Endothelial cell of umbilical vein (primary cell): ENCODE data around the gene NFATC1. TPM values are rescaled to one million over a fixed set of nuclear protein-coding genes. Genes with fewer than 3 reads are reported as not detected.
A peak's percentile ranks its signal among the peaks of the same experiment; 100 is the strongest.

Source experiments
- BruUV-seq: library from RNA; stranded (reverse); fragments of 400-500 nt; replicated peaks from 2 replicates; lab custom pipeline; 2021; lab: Mats Ljungman, UMichigan
- CTCF ChIA-PET: fragments of 300-600, 350-600 bp; sonication (Branson Sonifier 250); formaldehyde crosslinking; loops from one replicate; lab custom pipeline; 2021; ENCODE audit warnings: antibody characterized with exemption, inconsistent platforms; lab: Charles Lee
- POLR2A ChIA-PET: fragments of 300-600, 350-600 bp; sonication (Branson Sonifier 250); formaldehyde crosslinking; loops from one replicate; lab custom pipeline; 2021; ENCODE audit warnings: antibody characterized with exemption, inconsistent platforms; lab: Charles Lee
- DNase-seq: peaks from one replicate; pipeline ENCODE4 v3.0.0-alpha.2; 2011; ENCODE audit warnings: low read depth, low spot score
- FAIRE-seq: peaks from 2 replicates; lab custom pipeline; 2011; peaks lifted over from hg19 to GRCh38; lab: Jason Lieb, UNC
- H2AFZ ChIP-seq: 2 replicates; pipeline ENCODE4 v1.6.0; 2012; ENCODE audit warnings: low read depth, low read length, control low read depth, inconsistent platforms
- H3K27ac ChIP-seq: 2 replicates; pipeline ENCODE4 v1.5.1; 2011; ENCODE audit warnings: low read depth, mild to moderate bottlenecking, control low read depth, low read length, moderate library complexity; ENCODE audit not compliant: insufficient read depth
- H3K27me3 ChIP-seq, 2 experiments: 2 replicates each; pipeline versions ENCODE4 v1.6.0 to v1.6.1; 2011; ENCODE audit warnings: low read length in 2 of 2, mixed read lengths in 1 of 2; ENCODE audit not compliant: control insufficient read depth in 2 of 2, insufficient read depth in 2 of 2
- H3K36me3 ChIP-seq, 2 experiments: 2 replicates in 1 of 2; 3 replicates in 1 of 2; pipeline ENCODE4 v1.5.1; 2011; ENCODE audit warnings: low read length in 2 of 2, mild to moderate bottlenecking in 1 of 2, moderate library complexity in 1 of 2; ENCODE audit not compliant: control insufficient read depth in 2 of 2, insufficient read depth in 2 of 2; ENCODE audit errors: extremely low read depth in 1 of 2
- H3K4me1 ChIP-seq: 3 replicates; pipeline ENCODE4 v1.5.1; 2011; ENCODE audit warnings: mild to moderate bottlenecking, low read length; ENCODE audit not compliant: control insufficient read depth, insufficient read depth; ENCODE audit errors: extremely low read depth
- H3K4me2 ChIP-seq: 2 replicates; pipeline ENCODE4 v1.6.1; 2011; ENCODE audit warnings: low read length, control low read depth, mixed read lengths; ENCODE audit not compliant: insufficient read depth
- H3K4me3 ChIP-seq, 3 experiments: fragments of 200-600 bp in 1 of 3; sonication (generic), shearing (Covaris generic) in 1 of 3; replicated peaks in 1 of 3; 2 replicates each; pipeline ENCODE4 v1.5.1; 2011 to 2016; ENCODE audit warnings: control low read depth in 3 of 3, low read length in 3 of 3, mild to moderate bottlenecking in 2 of 3, inconsistent platforms in 1 of 3, low read depth in 1 of 3, moderate library complexity in 1 of 3; ENCODE audit not compliant: insufficient read depth in 1 of 3
- H3K79me2 ChIP-seq: 2 replicates; pipeline ENCODE4 v1.6.0; 2012; ENCODE audit warnings: low read length, inconsistent platforms; ENCODE audit not compliant: control insufficient read depth, insufficient read depth
- H3K9ac ChIP-seq: replicated peaks from 2 replicates; pipeline ENCODE3; 2011; ENCODE audit warnings: low read length, control low read depth; ENCODE audit not compliant: insufficient read depth; ENCODE audit errors: extremely low read depth
- H3K9me1 ChIP-seq: replicated peaks from 3 replicates; pipeline ENCODE4 v1.6.0; 2011; ENCODE audit warnings: mild to moderate bottlenecking, low read length; ENCODE audit not compliant: control insufficient read depth, insufficient read depth; ENCODE audit errors: extremely low read depth
- H3K9me3 ChIP-seq: replicated peaks from 2 replicates; pipeline ENCODE4 v1.5.1; 2012; ENCODE audit warnings: low read length, inconsistent platforms; ENCODE audit not compliant: control insufficient read depth, insufficient read depth
- H4K20me1 ChIP-seq: replicated peaks from 2 replicates; pipeline ENCODE3; 2011; ENCODE audit warnings: mild to moderate bottlenecking, low read length; ENCODE audit not compliant: control insufficient read depth, insufficient read depth; ENCODE audit errors: extremely low read depth
- EZH2 ChIP-seq: IDR thresholded peaks from 2 replicates; pipeline ENCODE4 v1.6.1; 2012; ENCODE audit warnings: borderline replicate concordance, low read depth, mild to moderate bottlenecking, moderate library complexity, low read length, inconsistent platforms; ENCODE audit not compliant: severe bottlenecking
- FOS ChIP-seq: IDR thresholded peaks from 2 replicates; pipeline ENCODE4 v1.6.1; 2011; ENCODE audit warnings: mild to moderate bottlenecking, low read length, moderate library complexity, borderline replicate concordance; ENCODE audit not compliant: insufficient read depth
- GATA2 ChIP-seq: IDR thresholded peaks from 2 replicates; pipeline ENCODE4 v1.7.0; 2011; ENCODE audit warnings: low read depth, mild to moderate bottlenecking, moderate library complexity, mixed read lengths, low read length; ENCODE audit not compliant: insufficient read length, insufficient read depth
- JUN ChIP-seq: IDR thresholded peaks from 2 replicates; pipeline ENCODE4 v1.6.1; 2011; ENCODE audit warnings: borderline replicate concordance, low read depth; ENCODE audit not compliant: insufficient read length, insufficient read depth
- MYC ChIP-seq: IDR thresholded peaks from one replicate; pipeline ENCODE4 v1.6.1; 2011; ENCODE audit warnings: mild to moderate bottlenecking, low read depth, low read length
- POLR2A ChIP-seq: IDR thresholded peaks from 2 replicates; pipeline ENCODE4 v1.6.1; 2012; ENCODE audit warnings: low read depth, mild to moderate bottlenecking, control low read depth, low read length
- POLR2AphosphoS5 ChIP-seq: IDR thresholded peaks from 2 replicates; pipeline ENCODE4 v1.6.1; 2012; ENCODE audit warnings: low read depth, mild to moderate bottlenecking, control low read depth, low read length, moderate library complexity; ENCODE audit not compliant: insufficient read depth
- dilution Hi-C: fragments of 300-500 bp; cut with MboI; formaldehyde crosslinking; loops from one replicate; pipeline ENCODE4 v1.15.0; 2019; ENCODE audit warnings: low sequenced_read_pairs; ENCODE audit not compliant: extremely low pct_ligation_motif_present
- intact Hi-C: fragments of 100-400 bp; cut with micrococcal nuclease; formaldehyde crosslinking; loops from one replicate; pipeline ENCODE4 v1.10.0; 2022
- polyA plus RNA-seq, 4 experiments: library from polyadenylated mRNA; depleted of rRNA in 3 of 4; stranded (reverse) in 3 of 4; unstranded in 1 of 4; fragments of >200 nt; gene quantifications; 2 replicates each; pipeline versions ENCODE4 v1.2.1 to v1.2.3, GENCODE V29; 2011 to 2012; ENCODE audit warnings: missing spikeins in 1 of 4
- total RNA-seq: library from RNA; stranded (reverse); gene quantifications from 2 replicates; pipeline ENCODE4 v1.2.3, GENCODE V29; 2021
- TF ChIP-seq, protein P1 (sequence below): IDR thresholded peaks from 2 replicates; pipeline ENCODE4 v1.6.1; 2011; ENCODE audit not compliant: insufficient read depth, insufficient read length
- TF ChIP-seq, protein P2 (sequence below), 2 donors: IDR thresholded peaks; 1 replicate in 1 of 2; 2 replicates in 1 of 2; pipeline ENCODE4 v1.5.1; 2011; ENCODE audit warnings: low read length in 2 of 2, mild to moderate bottlenecking in 2 of 2, moderate library complexity in 2 of 2, control low read depth in 1 of 2, inconsistent platforms in 1 of 2, low read depth in 1 of 2; ENCODE audit not compliant: insufficient read depth in 1 of 2; ENCODE audit errors: extremely low read depth in 1 of 2

Gene NFATC1
- total and polyA plus RNA-seq, 2 donors (not counting 3 experiments of a cell fraction or from before 2014, with no cell fraction given) = 11.1 to 30.0 TPM

DNA sequence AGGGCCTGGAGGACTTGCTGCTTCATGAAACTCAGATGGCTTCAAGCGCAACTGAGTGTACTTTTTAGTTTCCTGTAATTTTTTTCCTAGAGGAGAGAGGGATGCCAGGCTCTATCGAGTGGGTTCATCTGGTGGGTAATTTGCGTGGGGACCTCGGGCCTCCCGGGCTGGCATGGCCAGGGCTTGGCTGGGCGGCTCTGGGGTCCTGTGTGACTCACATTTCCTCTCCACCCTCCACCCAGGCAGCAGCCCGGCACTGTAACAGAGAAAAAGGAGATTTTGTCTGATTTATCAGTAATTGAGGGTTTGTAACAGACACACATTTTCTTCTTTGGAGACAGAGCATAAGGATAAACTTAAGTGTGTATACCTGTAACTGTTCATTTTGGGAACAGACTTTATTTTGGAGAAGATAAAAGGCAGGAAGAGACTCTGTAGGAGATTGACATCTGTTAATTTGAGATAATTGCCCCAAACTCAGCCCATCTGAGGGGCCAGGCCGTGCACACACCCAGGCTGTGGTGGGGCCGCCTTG lies 64.3 kb downstream of the NFATC1 start:
- TF ChIP-seq JUN = peak; percentile 45
- TF ChIP-seq, protein P1, sequence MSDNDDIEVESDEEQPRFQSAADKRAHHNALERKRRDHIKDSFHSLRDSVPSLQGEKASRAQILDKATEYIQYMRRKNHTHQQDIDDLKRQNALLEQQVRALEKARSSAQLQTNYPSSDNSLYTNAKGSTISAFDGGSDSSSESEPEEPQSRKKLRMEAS = no peak
- TF ChIP-seq FOS = peak; percentile 73
- no peak for TF ChIP-seq POLR2A
- CTCF ChIA-PET = interaction anchor here (1.0 kb wide), 1 partner anchor 25 kb away, joined by 3 read pairs; no protein-coding TSS in a partner anchor
- Histone ChIP-seq H3K27me3 (no peaks in the 10 kb centered on the region), H3K27ac (peak overlapping the region; percentile 98), H4K20me1 (no peaks in the 10 kb centered on the region), H3K4me1 (peaks cover 30% of the 10 kb centered on the region), H2AFZ (no peak overlapping the region), H3K4me2 (peak overlapping the region; percentile 36), H3K9ac (peak overlapping the region; percentile 86), H3K4me3 (no peak overlapping the region), H3K79me2 (no peaks in the 10 kb centered on the region), H3K36me3 (peaks cover 0 to 23% of the 10 kb centered on the region in 2 experiments), H3K9me3 (no peaks in the 10 kb centered on the region), H3K9me1 (no peaks in the 10 kb centered on the region)
- dilution Hi-C loops (no loop called here), intact Hi-C loops (no loop called here)
- POLR2A ChIA-PET = interaction anchor here (0.9 kb wide), 1 partner anchor 48 kb away, joined by 3 read pairs; no protein-coding TSS in a partner anchor
- DNase-seq (peak; percentile 54), FAIRE-seq (peak; percentile 93)
- BruUV-seq = no TSS peak

DNA sequence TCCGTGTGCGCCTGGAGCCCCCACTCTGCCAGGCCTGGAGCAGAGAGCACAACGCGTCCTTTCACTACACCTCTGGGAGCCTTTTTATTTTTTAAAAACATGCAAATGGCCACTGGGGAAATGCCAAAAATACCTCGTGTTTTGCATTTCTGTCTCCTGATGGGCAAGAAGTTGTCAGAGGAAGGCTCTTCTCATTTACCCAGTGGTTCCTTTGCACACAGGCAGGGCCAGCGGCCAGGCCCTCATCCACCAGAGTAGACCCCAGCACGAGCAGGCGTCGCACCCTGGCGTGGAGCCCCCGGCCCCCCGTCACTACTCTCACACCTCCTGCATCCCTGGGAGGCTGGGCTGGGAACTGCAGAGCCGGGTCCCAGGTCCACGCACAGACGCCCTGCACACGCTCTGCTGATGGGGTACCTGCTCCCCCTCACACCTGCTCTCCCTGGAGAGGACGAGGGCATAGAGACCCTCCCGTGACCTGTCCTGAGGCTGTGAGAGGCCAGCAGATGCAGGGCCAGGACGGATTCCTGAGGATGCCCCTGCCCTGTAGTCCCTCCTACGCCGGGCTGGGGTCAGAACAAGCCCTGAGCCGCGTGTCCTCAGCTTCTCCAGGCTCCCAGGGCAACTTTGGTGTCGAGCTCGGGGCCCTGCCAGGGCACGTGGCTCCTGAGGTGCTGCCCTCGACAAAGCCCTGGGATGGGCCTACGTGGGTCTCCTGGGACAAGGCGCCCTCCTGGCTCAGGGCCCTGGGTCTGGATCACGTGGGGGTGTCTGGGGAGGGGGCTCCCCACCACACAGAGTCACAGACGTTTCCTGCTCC lies 65.0 kb downstream of the NFATC1 start:
- POLR2A ChIA-PET = no interaction called here
- FAIRE-seq (peak; percentile 15), DNase-seq (no peak)
- no peak overlapping the region for H3K4me3 ChIP-seq
- peak overlapping the region; percentile 86 for H3K9ac ChIP-seq
- H3K27me3 ChIP-seq = no peaks in the 10 kb centered on the region
- peaks cover 32% of the 10 kb centered on the region for H3K4me1 ChIP-seq
- H3K79me2 ChIP-seq = no peaks in the 10 kb centered on the region
- H3K4me2 ChIP-seq = no peak overlapping the region
- dilution Hi-C loops (no loop called here), intact Hi-C loops (no loop called here)
- TF ChIP-seq EZH2 = no peak
- TF ChIP-seq, protein P1 = no peak
- TF ChIP-seq, protein P2, sequence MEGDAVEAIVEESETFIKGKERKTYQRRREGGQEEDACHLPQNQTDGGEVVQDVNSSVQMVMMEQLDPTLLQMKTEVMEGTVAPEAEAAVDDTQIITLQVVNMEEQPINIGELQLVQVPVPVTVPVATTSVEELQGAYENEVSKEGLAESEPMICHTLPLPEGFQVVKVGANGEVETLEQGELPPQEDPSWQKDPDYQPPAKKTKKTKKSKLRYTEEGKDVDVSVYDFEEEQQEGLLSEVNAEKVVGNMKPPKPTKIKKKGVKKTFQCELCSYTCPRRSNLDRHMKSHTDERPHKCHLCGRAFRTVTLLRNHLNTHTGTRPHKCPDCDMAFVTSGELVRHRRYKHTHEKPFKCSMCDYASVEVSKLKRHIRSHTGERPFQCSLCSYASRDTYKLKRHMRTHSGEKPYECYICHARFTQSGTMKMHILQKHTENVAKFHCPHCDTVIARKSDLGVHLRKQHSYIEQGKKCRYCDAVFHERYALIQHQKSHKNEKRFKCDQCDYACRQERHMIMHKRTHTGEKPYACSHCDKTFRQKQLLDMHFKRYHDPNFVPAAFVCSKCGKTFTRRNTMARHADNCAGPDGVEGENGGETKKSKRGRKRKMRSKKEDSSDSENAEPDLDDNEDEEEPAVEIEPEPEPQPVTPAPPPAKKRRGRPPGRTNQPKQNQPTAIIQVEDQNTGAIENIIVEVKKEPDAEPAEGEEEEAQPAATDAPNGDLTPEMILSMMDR (IDR thresholded peaks at IDR 0.05; ENCODE audit: extremely low read depth in 1 of 2, insufficient read depth in 1 of 2, low read depth in 1 of 2, low read length in 2 of 2) = no peak
- TF ChIP-seq GATA2 = no peak
- no peak for TF ChIP-seq POLR2AphosphoS5
- no peak for TF ChIP-seq MYC
- TF ChIP-seq FOS = no peak
- TF ChIP-seq POLR2A = no peak
- no peak for TF ChIP-seq JUN
- H2AFZ ChIP-seq = no peak overlapping the region
- CTCF ChIA-PET = no interaction called here
- peaks cover 0 to 22% of the 10 kb centered on the region in 2 experiments for H3K36me3 ChIP-seq
- no peaks in the 10 kb centered on the region for H3K9me3 ChIP-seq
- peak overlapping the region; percentile 98 for H3K27ac ChIP-seq
- no peaks in the 10 kb centered on the region for H3K9me1 ChIP-seq
- no peaks in the 10 kb centered on the region for H4K20me1 ChIP-seq
- BruUV-seq = no TSS peak
